Ascending aorta (tissue), 2 donors: ENCODE data around the gene CREBZF. TPM values are rescaled to one million over a fixed set of nuclear protein-coding genes. Genes with fewer than 3 reads are reported as not detected.

Experiments used
- DNase-seq, 2 donors: peaks; one replicate each; pipeline ENCODE4 v3.0.0-alpha.2; 2019; ENCODE audit warnings: low spot score in 2 of 2
- H3K27ac ChIP-seq, 2 donors: fragments of 200-600 bp; sonication (generic); one replicate each; pipeline ENCODE4 v1.5.1; 2016 to 2017; ENCODE audit warnings: mild to moderate bottlenecking in 1 of 2
- H3K27me3 ChIP-seq: fragments of 200-600 bp; sonication (generic); one replicate; pipeline ENCODE4 v1.5.1; 2017
- H3K36me3 ChIP-seq, 2 donors: fragments of 200-600 bp; sonication (generic); one replicate each; pipeline ENCODE4 v1.5.1; 2016
- H3K4me1 ChIP-seq, 2 donors: fragments of 200-600 bp; sonication (generic); one replicate each; pipeline ENCODE4 v1.5.1; 2016 to 2017; ENCODE audit warnings: mild to moderate bottlenecking in 1 of 2
- H3K4me3 ChIP-seq, 2 donors: fragments of 200-600 bp; sonication (generic); one replicate each; pipeline ENCODE4 v1.5.1; 2016 to 2017; ENCODE audit warnings: mild to moderate bottlenecking in 1 of 2
- H3K9me3 ChIP-seq, 2 donors: fragments of 200-600 bp; sonication (generic); one replicate each; pipeline ENCODE4 v1.5.1; 2016
- intact Hi-C: fragments of 100-400 bp; cut with DNase I; formaldehyde crosslinking; loops from one replicate; pipeline ENCODE4 v1.15.1; 2023
- total RNA-seq: library from RNA; depleted of rRNA; stranded (reverse); fragments of >200 nt; gene quantifications from one replicate; pipeline ENCODE4 v1.1.0, GENCODE V29; 2016
- TF ChIP-seq, protein P1 (sequence below), 3 experiments: fragments of 200-600 bp in 2 of 3; fragments of 450-650 bp in 1 of 3; sonication (generic) in 2 of 3; IDR thresholded peaks; one replicate each; pipeline ENCODE4 v1.5.1; 2016 to 2019; ENCODE audit warnings: antibody characterized with exemption in 3 of 3, mild to moderate bottlenecking in 1 of 3, moderate library complexity in 1 of 3

Gene CREBZF
- total RNA-seq, 1 donor from 2014 or later = 29.7 TPM

DNA sequence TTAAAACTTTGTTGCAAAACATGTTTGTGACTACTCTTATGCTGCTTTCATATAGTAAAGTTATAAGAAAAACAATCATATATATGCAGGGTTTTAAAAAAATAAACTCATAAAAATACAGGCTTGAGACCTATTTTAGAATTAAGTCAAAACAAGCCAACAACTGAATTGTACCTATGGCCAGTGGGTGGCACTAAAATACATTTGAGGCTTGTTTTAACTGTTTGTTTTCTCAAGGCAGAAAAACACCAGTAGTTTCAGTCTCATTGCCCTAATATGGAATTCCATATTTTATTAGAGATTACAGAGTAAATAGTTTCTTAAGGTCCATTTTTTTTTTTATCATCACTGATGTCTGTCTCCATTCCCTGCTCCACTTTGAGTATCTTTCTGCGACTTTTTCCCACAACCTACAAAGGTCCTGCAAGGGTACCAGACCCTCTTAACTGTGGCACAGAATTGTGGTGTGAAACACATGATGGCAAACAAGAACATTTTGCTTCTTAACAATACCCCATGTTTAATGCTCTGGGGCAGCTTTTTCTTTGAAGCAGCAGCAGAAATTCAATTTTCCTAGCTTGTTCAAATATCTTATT lies 29.6 kb upstream of the CREBZF start:
- Histone ChIP-seq H3K36me3 (no peaks in the 10 kb centered on the region), H3K9me3 (no peaks in the 10 kb centered on the region), H3K4me3 (no peak overlapping the region), H3K4me1 (no peaks in the 10 kb centered on the region), H3K27me3 (no peaks in the 10 kb centered on the region), H3K27ac (no peak overlapping the region)
- intact Hi-C loops = no loop called here
- DNase-seq = no peak
- TF ChIP-seq, protein P1, sequence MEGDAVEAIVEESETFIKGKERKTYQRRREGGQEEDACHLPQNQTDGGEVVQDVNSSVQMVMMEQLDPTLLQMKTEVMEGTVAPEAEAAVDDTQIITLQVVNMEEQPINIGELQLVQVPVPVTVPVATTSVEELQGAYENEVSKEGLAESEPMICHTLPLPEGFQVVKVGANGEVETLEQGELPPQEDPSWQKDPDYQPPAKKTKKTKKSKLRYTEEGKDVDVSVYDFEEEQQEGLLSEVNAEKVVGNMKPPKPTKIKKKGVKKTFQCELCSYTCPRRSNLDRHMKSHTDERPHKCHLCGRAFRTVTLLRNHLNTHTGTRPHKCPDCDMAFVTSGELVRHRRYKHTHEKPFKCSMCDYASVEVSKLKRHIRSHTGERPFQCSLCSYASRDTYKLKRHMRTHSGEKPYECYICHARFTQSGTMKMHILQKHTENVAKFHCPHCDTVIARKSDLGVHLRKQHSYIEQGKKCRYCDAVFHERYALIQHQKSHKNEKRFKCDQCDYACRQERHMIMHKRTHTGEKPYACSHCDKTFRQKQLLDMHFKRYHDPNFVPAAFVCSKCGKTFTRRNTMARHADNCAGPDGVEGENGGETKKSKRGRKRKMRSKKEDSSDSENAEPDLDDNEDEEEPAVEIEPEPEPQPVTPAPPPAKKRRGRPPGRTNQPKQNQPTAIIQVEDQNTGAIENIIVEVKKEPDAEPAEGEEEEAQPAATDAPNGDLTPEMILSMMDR (IDR thresholded peaks at IDR 0.05) = peak in 2 of 3 experiments; percentile 24 to 52

DNA sequence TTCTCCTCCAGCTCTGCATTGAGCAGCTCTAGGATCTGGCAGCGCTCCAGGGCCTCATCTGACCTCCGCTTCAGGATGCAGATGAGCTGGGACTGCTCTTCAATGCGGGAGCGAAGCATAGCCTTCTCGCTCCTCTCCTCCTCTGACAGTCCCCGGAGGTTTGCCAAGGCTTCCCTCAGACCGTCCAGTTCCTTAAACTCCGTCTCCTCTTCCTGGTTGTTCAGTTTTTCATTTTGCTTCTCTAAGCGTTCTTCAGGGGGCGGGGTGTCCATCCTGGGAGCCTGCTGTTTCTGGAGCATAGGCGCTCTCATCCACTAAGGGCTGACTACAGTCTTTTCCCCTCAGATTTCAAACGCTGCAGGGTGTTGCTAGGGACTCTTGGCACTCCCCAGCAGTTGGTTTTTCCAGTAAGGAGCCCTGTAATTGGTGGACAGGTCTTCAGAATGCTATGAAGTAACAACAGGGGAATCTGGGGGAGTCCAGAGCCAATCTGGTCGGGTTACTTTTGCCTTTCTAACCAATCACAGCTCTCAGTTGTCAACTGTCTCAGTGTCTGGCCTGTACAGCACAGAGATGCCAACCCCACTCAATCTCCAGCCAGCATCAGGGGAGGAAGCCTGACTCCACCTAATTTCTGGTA lies 21.0 kb upstream of the CREBZF start, which contains the start of gene CCDC89:
TSS of gene CCDC89 (minus strand) at position 376 of the 640 bp plus-strand sequence. CDS start at position 311, 65 bp downstream.
- peaks cover 5 to 6% of the 10 kb centered on the region in 2 donors for H3K4me1 ChIP-seq
- peak within 1 kb of the TSS; percentile 53 to 61 for H3K4me3 ChIP-seq
- H3K27me3 ChIP-seq = no peaks in the 10 kb centered on the region
- intact Hi-C loops = loop anchor here (1.0 to 10.0 kb wide), 4 partner anchors 22 to 559 kb away; partner anchors contain the start of genes EED and SYTL2
- TF ChIP-seq, protein P1 (IDR thresholded peaks at IDR 0.05) = no peak
- H3K36me3 ChIP-seq = no peaks in the 10 kb centered on the region
- H3K9me3 ChIP-seq = no peaks in the 10 kb centered on the region
- H3K27ac ChIP-seq = peak within 1 kb of the TSS; percentile 57 to 73
- DNase-seq = peak; percentile 33 to 91

DNA sequence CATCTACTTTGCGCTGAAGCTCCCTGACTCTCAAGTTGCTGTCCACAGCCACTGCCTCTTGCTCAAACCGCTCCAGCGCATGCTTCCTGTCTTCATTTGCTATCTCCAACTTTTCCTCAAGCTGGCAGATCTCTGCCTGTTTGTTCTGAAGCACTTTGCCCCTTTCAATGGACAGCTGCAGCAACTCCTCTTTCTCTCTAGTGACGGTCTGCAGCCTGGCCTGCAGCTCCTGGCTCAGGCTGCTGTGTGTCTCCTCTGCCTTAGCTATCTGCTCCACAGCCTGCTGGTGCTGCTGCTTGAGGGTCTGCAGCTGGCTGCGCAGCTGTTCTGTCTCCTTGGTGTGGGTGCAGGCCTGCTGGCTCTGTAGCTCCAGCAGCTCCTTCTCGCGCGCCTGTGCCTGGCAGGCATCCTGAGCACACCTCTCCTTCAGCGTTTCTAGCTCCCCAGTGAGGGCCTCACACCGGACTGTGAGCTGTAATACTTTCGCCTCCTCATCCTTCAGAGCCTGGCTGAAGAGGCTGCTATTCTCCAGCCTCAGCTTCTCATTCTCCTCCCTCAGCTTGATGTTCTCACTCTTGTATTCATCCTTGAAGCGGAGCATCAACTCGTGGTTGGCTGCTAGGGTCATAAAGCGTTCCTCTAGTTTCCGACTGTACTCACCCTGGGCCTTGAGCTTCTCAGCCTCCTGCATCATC lies 20.3 kb upstream of the CREBZF start:
- Histone ChIP-seq H3K27ac (peak overlapping the region; percentile 57 to 73), H3K4me3 (peak overlapping the region; percentile 53 to 61), H3K9me3 (no peaks in the 10 kb centered on the region), H3K27me3 (no peaks in the 10 kb centered on the region), H3K4me1 (peaks cover 5 to 6% of the 10 kb centered on the region in 2 donors), H3K36me3 (no peaks in the 10 kb centered on the region)
- DNase-seq = no peak
- intact Hi-C loops = loop anchor here (1.0 to 10.0 kb wide), 3 partner anchors 56 to 560 kb away; partner anchors contain the start of genes EED and SYTL2
- TF ChIP-seq, protein P1 (IDR thresholded peaks at IDR 0.05) = no peak

DNA sequence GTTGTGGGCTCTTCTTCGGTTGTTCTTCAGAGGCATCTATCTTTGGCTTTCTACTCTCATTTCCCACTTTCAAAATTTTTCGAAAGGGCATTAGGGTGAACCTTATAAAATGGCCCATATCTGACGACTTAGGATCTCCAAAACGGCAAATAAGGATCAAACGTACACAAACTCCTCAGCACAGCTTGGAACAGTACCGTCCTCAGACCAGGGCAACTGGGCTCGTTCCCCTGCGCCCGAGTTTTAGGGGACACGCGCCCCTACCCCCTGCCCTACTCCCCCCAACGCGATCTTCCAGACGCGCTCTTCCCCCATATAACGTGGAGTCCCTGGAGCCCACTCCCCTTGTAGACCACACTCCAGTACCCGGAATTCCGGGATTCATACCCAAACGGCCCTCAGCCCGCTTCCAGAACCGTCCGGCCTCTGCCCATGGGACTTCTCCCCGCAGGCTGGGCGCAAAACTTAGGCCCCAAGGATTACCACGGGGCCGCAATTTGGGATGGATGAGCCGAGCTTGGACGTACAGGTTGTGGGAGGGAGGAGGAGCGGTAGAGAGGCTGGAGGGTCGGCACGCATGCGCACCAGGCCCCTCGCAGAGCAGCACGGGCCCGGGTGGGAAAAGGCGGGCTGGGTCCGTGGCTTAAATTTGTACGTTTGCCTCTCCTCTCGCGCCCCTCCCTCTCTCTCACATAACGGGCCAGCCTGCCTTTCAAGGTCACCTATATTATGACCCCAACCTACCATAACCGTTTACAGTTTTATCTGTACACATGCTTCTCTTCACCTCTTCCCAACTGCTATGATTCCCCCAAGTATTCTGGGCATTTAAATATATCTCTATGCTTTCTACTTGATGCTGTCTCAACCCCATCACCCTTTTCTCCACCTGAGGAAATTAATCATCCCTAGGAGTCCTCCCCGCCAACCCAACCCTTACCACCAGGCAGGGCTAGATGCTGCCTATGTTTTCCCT lies 17.7 kb upstream of the CREBZF start:
- peak in 1 of 2 donors; percentile 71 for DNase-seq
- intact Hi-C loops = loop anchor here (10.0 kb wide), 1 partner anchor 562 kb away; the partner anchor contains the start of gene EED
- no peak overlapping the region for H3K27ac ChIP-seq

More for the DNA sequence above, 17.7 kb upstream of the CREBZF start:
- no peaks in the 10 kb centered on the region for H3K27me3 ChIP-seq
- TF ChIP-seq, protein P1 (IDR thresholded peaks at IDR 0.05) = no peak
- H3K36me3 ChIP-seq = no peaks in the 10 kb centered on the region
- H3K4me3 ChIP-seq = peak overlapping the region; percentile 58 to 74
- H3K9me3 ChIP-seq = no peaks in the 10 kb centered on the region
- peaks cover 5 to 6% of the 10 kb centered on the region in 2 donors for H3K4me1 ChIP-seq
